K562 (cell line): ENCODE data around the gene MTMR3. TPM values are rescaled to one million over a fixed set of nuclear protein-coding genes. Genes with fewer than 3 reads are reported as not detected.

ENCODE experiments used
- ATAC-seq: fragments of 200-7000 bp; cut with Tn5 transposase; 3 replicates; pipeline ENCODE4 v1.9.1; 2020; ENCODE audit warnings: moderate library complexity
- BruUV-seq: library from RNA; stranded (reverse); fragments of 400-500 nt; replicated peaks from 2 replicates; lab custom pipeline; 2021; lab: Mats Ljungman, UMichigan
- CTCF ChIA-PET: fragments of 300-600 bp; formaldehyde crosslinking; extraction: SDS; loops from one replicate; lab custom pipeline; 2021; ENCODE audit warnings: low intra/inter-chr PET ratio; lab: Yijun Ruan, JAX
- POLR2A ChIA-PET: fragments of 300-600, 350-650 bp; sonication (Branson Sonifier 250); formaldehyde crosslinking; extraction: SDS; loops from one replicate; lab custom pipeline; 2021; ENCODE audit warnings: antibody characterized with exemption, inconsistent platforms; lab: Yijun Ruan, JAX
- DNase-seq, 4 experiments: peaks; one replicate each; pipeline versions ENCODE4 v3.0.0 to v3.0.0-alpha.2; 2011 to 2018; ENCODE audit warnings: low spot score in 3 of 4, mixed read lengths in 3 of 4; ENCODE audit errors: extremely low read depth in 1 of 4
- FAIRE-seq: peaks from 2 replicates; lab custom pipeline; 2011; peaks lifted over from hg19 to GRCh38; lab: Jason Lieb, UNC
- H2AFZ ChIP-seq: 2 replicates; pipeline ENCODE4 v1.6.0; 2011; ENCODE audit warnings: low read depth, low read length, control low read depth, inconsistent platforms
- H3K27ac ChIP-seq: fragments of 200-600 bp; 3 replicates; pipeline ENCODE4 v1.8.0; 2011; ENCODE audit warnings: low read depth, mild to moderate bottlenecking, control low read depth, inconsistent platforms, low read length, moderate library complexity, mixed read lengths; ENCODE audit errors: extremely low read depth
- H3K27me3 ChIP-seq, 2 experiments: fragments of 300-600 bp in 1 of 2; 2 replicates in 1 of 2; 3 replicates in 1 of 2; pipeline versions ENCODE4 v1.6.0 to v1.8.0; 2011; ENCODE audit warnings: inconsistent platforms in 2 of 2, low read length in 2 of 2, mild to moderate bottlenecking in 1 of 2, mixed read lengths in 1 of 2, moderate library complexity in 1 of 2; ENCODE audit not compliant: control insufficient read depth in 2 of 2, insufficient read depth in 2 of 2
- H3K36me3 ChIP-seq: fragments of 300-600 bp; 3 replicates; pipeline ENCODE4 v1.8.0; 2011; ENCODE audit warnings: mild to moderate bottlenecking, low read length, inconsistent platforms; ENCODE audit not compliant: control insufficient read depth, insufficient read depth
- H3K4me1 ChIP-seq, 2 experiments: fragments of 200-600 bp in 1 of 2; replicated peaks in 1 of 2; 2 replicates in 1 of 2; 3 replicates in 1 of 2; pipeline versions ENCODE4 v1.5.1 to v1.8.0; 2011; ENCODE audit warnings: inconsistent platforms in 2 of 2, low read length in 2 of 2, mild to moderate bottlenecking in 1 of 2, mixed read lengths in 1 of 2, moderate library complexity in 1 of 2; ENCODE audit not compliant: control insufficient read depth in 2 of 2, insufficient read depth in 2 of 2
- H3K4me2 ChIP-seq: 2 replicates; pipeline ENCODE4 v1.6.1; 2011; ENCODE audit warnings: low read length, control low read depth, inconsistent platforms, mixed read lengths; ENCODE audit not compliant: insufficient read depth
- H3K4me3 ChIP-seq: fragments of 200-600 bp; sonication (generic), shearing (Covaris generic); 2 replicates; pipeline ENCODE4 v1.5.1; 2016; ENCODE audit warnings: control low read depth, inconsistent platforms
- H3K79me2 ChIP-seq: fragments of 200-600 bp; 3 replicates; pipeline ENCODE4 v1.8.0; 2011; ENCODE audit warnings: low read length, inconsistent platforms; ENCODE audit not compliant: control insufficient read depth, insufficient read depth
- H3K9ac ChIP-seq, 2 experiments: 2 replicates each; pipeline versions ENCODE4 v1.6.0 to v1.6.1; 2011; ENCODE audit warnings: low read depth in 2 of 2, low read length in 2 of 2, control low read depth in 1 of 2, inconsistent platforms in 1 of 2, mild to moderate bottlenecking in 1 of 2, mixed read lengths in 1 of 2; ENCODE audit not compliant: insufficient read depth in 1 of 2
- H3K9me1 ChIP-seq: one replicate; pipeline ENCODE4 v1.6.0; 2011; ENCODE audit warnings: inconsistent platforms, mild to moderate bottlenecking, low read length, moderate library complexity; ENCODE audit not compliant: control insufficient read depth, insufficient read depth
- H3K9me3 ChIP-seq: replicated peaks from 2 replicates; pipeline ENCODE4 v1.5.1; 2011; ENCODE audit warnings: low read depth, low read length, inconsistent platforms; ENCODE audit not compliant: control insufficient read depth, insufficient read depth
- H4K20me1 ChIP-seq: replicated peaks from 2 replicates; pipeline ENCODE4 v1.6.1; 2011; ENCODE audit warnings: low read length, inconsistent platforms, mixed read lengths; ENCODE audit not compliant: control insufficient read depth, insufficient read depth
- ARHGAP35 ChIP-seq: fragments of 450-650 bp; IDR thresholded peaks from 2 replicates; pipeline ENCODE4 v1.6.1; 2018; ENCODE audit not compliant: partially characterized antibody
- FOXA1 ChIP-seq: fragments of 450-650 bp; IDR thresholded peaks from 2 replicates; pipeline ENCODE4 v1.6.1; 2016; ENCODE audit warnings: mild to moderate bottlenecking, borderline replicate concordance
- GATA2 ChIP-seq: sonication (generic); formaldehyde crosslinking; IDR thresholded peaks from 2 replicates; pipeline ENCODE4 v1.4.0; 2020; ENCODE audit warnings: mild to moderate bottlenecking, missing genetic modification reagents
- NR2C2 ChIP-seq, 2 experiments: fragments of 200-800 bp in 1 of 2; sonication (Bioruptor generic) in 1 of 2; sonication (generic) in 1 of 2; formaldehyde crosslinking in 1 of 2; IDR thresholded peaks; 2 replicates each; pipeline versions ENCODE4 v1.6.1 to v1.8.0; 2016 to 2022; ENCODE audit warnings: mild to moderate bottlenecking in 1 of 2, missing compliant biosample characterization in 1 of 2, missing genetic modification characterization in 1 of 2, missing genetic modification reagents in 1 of 2
- STAT5A ChIP-seq: IDR thresholded peaks from 2 replicates; pipeline ENCODE4 v1.6.1; 2012; ENCODE audit warnings: low read length, inconsistent platforms, borderline replicate concordance
- ZNF263 ChIP-seq: sonication (generic); formaldehyde crosslinking; IDR thresholded peaks from 2 replicates; pipeline ENCODE4 v1.8.0; 2022; ENCODE audit warnings: mild to moderate bottlenecking, missing genetic modification reagents, borderline replicate concordance
- ZZZ3 ChIP-seq: fragments of 450-650 bp; IDR thresholded peaks from 2 replicates; pipeline ENCODE4 v1.6.1; 2016; ENCODE audit warnings: antibody characterized with exemption, mild to moderate bottlenecking, moderate library complexity
- WGBS: fragments of 100-300 bp; shearing (Covaris generic); methylation state at CpG from one replicate; pipeline ENCODE4 v1.1.6; 2016; ENCODE audit warnings: low coverage, mixed read lengths; ENCODE audit not compliant: insufficient coverage; ENCODE audit errors: missing lambda C conversion rate; 5-methylcytosine and 5-hydroxymethylcytosine counted together
- in situ Hi-C: fragments of 300-500 bp; cut with MboI; formaldehyde crosslinking; loops from 4 replicates; pipeline ENCODE4 v1.15.0; 2018; ENCODE audit warnings: inconsistent platforms, mixed read lengths
- intact Hi-C: fragments of 100-400 bp; cut with micrococcal nuclease; formaldehyde crosslinking; loops from 2 replicates; pipeline ENCODE4 v1.14.2; 2022
- polyA plus RNA-seq, 8 experiments: library from polyadenylated mRNA; depleted of rRNA in 4 of 8; stranded (reverse) in 5 of 8; unstranded in 3 of 8; fragments of >200 nt; fragmentation: Nextera tagmentation in 2 of 8; fragmentation: Illumina TruSeq in 1 of 8; extraction: Ambion mirVana in 2 of 8; extraction: Trizol in 1 of 8; gene quantifications; 2 replicates each; pipeline versions ENCODE4 v1.2.1 to v1.2.3, GENCODE V29; 2011 to 2014; ENCODE audit warnings: inconsistent platforms in 1 of 8, missing spikeins in 1 of 8
- total RNA-seq, 7 experiments: library from RNA; depleted of rRNA in 6 of 7; stranded (reverse); fragments of >200 nt in 6 of 7; fragmentation: Illumina TruSeq in 2 of 7; extraction: Trizol in 2 of 7; gene quantifications; 2 replicates each; pipeline versions ENCODE4 v1.2.1 to v1.2.3, GENCODE V29; 2011 to 2021; ENCODE audit warnings: low replicate concordance in 1 of 7
- TF ChIP-seq, protein P1 (sequence below), 2 experiments: IDR thresholded peaks; 2 replicates each; pipeline ENCODE4 v1.6.1; 2011; ENCODE audit warnings: borderline replicate concordance in 1 of 2, control low read depth in 1 of 2, low read depth in 1 of 2, low read length in 1 of 2, mild to moderate bottlenecking in 1 of 2, mixed read lengths in 1 of 2, moderate library complexity in 1 of 2; ENCODE audit not compliant: insufficient read depth in 1 of 2, insufficient read length in 1 of 2, poor library complexity in 1 of 2, severe bottlenecking in 1 of 2; ENCODE audit errors: extremely low read depth in 1 of 2
- TF ChIP-seq, protein P2 (sequence below), 2 experiments: fragments of 450-650 bp; IDR thresholded peaks; 2 replicates each; pipeline ENCODE4 v1.6.1; 2016
- TF ChIP-seq, protein P3 (sequence below): fragments of 450-650 bp; formaldehyde crosslinking; IDR thresholded peaks from 2 replicates; pipeline ENCODE4 v1.4.0; 2020; ENCODE audit warnings: mild to moderate bottlenecking, moderate library complexity

The MTMR3 gene
- total and polyA plus RNA-seq, 9 of the 15 experiments (the other 6 are each of a cell fraction or from before 2014, with no cell fraction given): 1.6 to 13.7 (median 7.9) TPM

DNA sequence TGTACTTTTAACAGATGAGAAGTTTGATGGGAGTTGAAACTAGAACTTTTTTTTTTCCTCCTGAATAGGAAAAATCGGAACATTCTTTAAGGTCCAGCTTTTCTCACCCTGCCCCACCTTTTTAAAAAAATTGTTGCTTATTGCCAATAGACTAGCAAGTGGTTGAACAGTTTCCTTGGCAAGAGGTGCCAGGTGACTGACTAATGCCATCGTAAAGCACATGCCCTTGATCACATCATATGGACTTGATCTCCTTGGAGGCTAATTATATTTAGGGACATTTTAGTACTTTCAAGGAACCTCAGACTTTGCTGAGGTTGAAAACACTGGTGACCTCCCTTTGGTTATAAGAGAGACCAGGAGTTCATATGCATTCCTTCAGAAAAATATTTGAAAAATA lies 57.6 kb downstream of the MTMR3 start:
- 0 out of 2 replicates have a peak, but pooled peaks cover 2% of the 10 kb centered on the region for H3K9me3 ChIP-seq
- no peak overlapping the region for H3K4me2 ChIP-seq
- BruUV-seq: no TSS peak
- DNase-seq (no peak), FAIRE-seq (no peak), ATAC-seq (no peak)
- no peak overlapping the region for H3K9ac ChIP-seq
- ChIA-PET CTCF (no interaction called here), POLR2A (no interaction called here)
- H2AFZ ChIP-seq: no peak overlapping the region
- H3K79me2 ChIP-seq: peaks cover 25% of the 10 kb centered on the region; the same call in 2 of the 3 replicates
- H3K36me3 ChIP-seq: no peaks in the 10 kb centered on the region
- no peak overlapping the region for H3K4me3 ChIP-seq
- no peak overlapping the region for H3K27ac ChIP-seq
- no peaks in the 10 kb centered on the region for H3K9me1 ChIP-seq
- intact Hi-C loops: no loop called here
- H4K20me1 ChIP-seq: no peaks in the 10 kb centered on the region; the same call in none of the 2 replicates
- H3K4me1 ChIP-seq: peaks cover 0 to 10% of the 10 kb centered on the region in 2 experiments; a peak in 3 of 5 replicates
- no peaks in the 10 kb centered on the region for H3K27me3 ChIP-seq
- 95% methylated on average over 2 of the region's 2 CpGs for WGBS
- in situ Hi-C loops: no loop called here
- TF ChIP-seq, protein P1, sequence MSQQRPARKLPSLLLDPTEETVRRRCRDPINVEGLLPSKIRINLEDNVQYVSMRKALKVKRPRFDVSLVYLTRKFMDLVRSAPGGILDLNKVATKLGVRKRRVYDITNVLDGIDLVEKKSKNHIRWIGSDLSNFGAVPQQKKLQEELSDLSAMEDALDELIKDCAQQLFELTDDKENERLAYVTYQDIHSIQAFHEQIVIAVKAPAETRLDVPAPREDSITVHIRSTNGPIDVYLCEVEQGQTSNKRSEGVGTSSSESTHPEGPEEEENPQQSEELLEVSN (IDR thresholded peaks at IDR 0.05; ENCODE audit: borderline replicate concordance in 1 of 2, extremely low read depth in 1 of 2, insufficient read depth in 1 of 2, insufficient read length in 1 of 2, low read depth in 1 of 2, low read length in 1 of 2, poor library complexity in 1 of 2, severe bottlenecking in 1 of 2): no peak
- no peak for TF ChIP-seq ZZZ3
- no peak for TF ChIP-seq NR2C2 (CRISPR knock-in tag; IDR thresholded peaks at IDR 0.05)
- TF ChIP-seq NR2C2 (tag; IDR thresholded peaks at IDR 0.05): no peak
- no peak for TF ChIP-seq ARHGAP35
- TF ChIP-seq, protein P2, sequence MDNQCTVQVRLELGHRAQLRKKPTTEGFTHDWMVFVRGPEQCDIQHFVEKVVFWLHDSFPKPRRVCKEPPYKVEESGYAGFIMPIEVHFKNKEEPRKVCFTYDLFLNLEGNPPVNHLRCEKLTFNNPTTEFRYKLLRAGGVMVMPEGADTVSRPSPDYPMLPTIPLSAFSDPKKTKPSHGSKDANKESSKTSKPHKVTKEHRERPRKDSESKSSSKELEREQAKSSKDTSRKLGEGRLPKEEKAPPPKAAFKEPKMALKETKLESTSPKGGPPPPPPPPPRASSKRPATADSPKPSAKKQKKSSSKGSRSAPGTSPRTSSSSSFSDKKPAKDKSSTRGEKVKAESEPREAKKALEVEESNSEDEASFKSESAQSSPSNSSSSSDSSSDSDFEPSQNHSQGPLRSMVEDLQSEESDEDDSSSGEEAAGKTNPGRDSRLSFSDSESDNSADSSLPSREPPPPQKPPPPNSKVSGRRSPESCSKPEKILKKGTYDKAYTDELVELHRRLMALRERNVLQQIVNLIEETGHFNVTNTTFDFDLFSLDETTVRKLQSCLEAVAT (IDR thresholded peaks at IDR 0.05): no peak
- TF ChIP-seq GATA2 (CRISPR knock-in tag): no peak
- TF ChIP-seq, protein P3, sequence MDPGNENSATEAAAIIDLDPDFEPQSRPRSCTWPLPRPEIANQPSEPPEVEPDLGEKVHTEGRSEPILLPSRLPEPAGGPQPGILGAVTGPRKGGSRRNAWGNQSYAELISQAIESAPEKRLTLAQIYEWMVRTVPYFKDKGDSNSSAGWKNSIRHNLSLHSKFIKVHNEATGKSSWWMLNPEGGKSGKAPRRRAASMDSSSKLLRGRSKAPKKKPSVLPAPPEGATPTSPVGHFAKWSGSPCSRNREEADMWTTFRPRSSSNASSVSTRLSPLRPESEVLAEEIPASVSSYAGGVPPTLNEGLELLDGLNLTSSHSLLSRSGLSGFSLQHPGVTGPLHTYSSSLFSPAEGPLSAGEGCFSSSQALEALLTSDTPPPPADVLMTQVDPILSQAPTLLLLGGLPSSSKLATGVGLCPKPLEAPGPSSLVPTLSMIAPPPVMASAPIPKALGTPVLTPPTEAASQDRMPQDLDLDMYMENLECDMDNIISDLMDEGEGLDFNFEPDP (CRISPR knock-in tag): no peak
- TF ChIP-seq FOXA1: no peak
- TF ChIP-seq ZNF263 (CRISPR knock-in tag): no peak
- no peak for TF ChIP-seq STAT5A
